NCI-H1417 (cell line): ENCODE measurements around the gene DSC2.
"Not testable (repeated sequence)": the region's sequence is repeated elsewhere in the genome, so short reads cannot be mapped to it uniquely, and the experiment has no call there.

Source experiments
- DNase-seq, 3 experiments: peaks; one replicate each; lab custom pipeline; 2025; lab: John Stamatoyannopoulos, UW

DSC2 gene

DNA sequence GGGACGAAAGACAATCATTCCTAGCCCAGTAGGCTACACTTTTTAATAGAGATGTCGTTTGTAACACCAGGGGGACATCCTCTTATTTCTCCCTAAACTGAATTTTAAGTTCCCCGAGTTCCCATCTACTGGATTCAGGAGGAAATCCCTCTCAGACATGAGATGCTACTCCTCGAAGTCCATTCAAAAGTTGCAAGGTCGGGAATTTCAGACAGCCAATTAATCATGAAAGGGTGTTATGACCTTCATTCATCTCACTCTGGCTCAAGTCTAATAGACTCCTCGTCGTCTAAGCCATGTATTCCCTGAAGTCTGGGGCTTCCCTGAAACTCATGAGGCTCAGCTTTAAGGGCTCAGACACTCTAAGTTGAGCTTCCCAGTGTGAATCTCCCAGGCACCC lies 58.5 kb downstream of the DSC2 start:
- no peak for DNase-seq

DNA sequence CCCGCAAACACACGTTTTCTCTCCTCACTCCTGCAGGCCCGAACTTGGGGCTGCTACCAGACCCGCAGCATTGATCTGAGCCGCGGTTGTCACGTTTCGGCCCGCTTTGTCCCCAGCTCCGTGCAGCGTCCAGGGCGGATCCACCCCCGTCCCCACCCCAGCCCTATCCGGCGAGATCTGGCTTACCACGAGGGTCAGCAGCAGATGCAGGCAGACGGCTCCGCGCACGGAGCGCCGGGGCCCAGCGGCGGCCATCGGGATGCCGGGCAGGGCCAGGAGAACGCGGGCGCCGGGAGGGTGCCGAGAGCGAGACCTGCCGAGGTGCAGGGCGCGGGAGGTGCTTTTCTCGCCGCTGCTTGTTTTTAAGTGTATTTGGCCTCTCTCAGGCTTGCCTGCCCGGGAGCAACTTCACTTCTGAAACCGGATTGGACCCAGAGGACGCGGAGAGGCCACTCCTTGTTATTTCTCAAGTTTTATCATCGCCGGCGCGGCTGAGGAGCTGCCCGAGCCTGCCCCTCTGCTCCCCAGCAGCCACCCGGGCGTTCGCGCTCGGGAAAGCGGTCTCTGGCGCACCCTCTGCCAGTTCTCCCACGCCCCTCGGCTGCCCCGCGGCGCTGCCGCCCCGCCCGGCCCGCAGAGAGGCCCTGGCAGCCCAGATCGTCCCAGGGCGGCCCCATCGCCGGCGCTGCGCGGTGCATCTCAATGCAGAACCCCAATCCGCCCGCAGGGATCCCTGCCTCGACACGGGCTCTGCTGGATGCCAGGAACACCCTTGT lies 59.6 kb downstream of the DSC2 start, which contains the start of gene DSC3:
DSC3 (minus strand) TSS at position 337 of the 776 bp plus-strand sequence; CDS start at position 255, 82 bp downstream.
- DNase-seq = peak in 2 of 3 experiments; percentile 72 to 80

DNA sequence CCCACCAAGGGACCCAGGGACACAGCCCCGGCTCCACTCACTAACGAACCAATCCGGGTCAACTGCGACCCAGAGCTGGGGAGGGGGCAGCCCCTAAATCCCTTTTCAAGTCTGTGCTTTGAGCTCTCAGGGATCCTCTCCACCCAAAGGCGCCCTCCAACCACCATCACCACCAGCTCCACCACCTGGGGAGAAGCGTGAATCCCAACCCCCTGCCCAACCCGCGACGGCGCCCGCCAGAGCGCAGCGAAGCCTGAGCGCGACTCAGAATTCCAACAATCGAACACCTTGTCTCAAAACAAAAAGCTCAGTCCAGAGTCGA lies 60.2 kb downstream of the DSC2 start:
- no peak for DNase-seq

DNA sequence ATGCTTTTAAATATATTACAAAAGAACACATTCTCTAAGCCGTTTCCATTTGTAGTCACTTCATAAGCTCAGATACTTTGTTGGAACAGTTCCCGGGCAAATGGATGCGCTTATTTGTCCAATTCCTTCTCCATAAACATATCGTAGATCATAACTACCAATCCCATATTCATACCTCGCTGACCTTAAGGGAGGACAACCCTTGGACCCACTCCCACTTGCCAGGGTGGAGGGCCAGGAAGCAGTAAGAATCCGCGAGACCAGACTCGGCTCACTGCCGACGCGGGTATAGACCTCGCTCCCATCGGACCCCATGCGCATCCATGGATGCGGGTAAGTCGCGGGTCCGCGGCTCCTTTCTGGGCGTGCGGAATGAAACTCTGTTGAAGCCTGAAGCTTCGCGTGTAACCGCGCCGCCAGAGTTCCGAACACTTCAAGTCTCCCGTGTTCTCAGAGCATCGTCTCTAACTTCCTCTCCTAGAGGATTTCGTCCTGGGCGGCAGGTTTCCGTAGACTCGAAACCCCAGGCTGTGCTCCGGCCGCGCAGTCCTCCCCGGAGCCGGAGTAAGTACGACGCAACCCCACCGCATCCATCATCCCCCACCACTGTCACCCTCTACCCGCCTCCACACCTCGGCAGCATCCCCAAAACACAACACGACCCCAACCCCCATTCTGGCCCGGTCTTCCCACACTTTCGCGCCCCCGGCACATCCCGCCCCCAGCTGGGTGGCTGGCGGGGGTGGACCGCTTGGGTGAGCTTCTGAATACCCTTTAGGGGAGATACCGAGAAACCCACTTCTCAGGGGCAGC lies 60.7 kb downstream of the DSC2 start:
- DNase-seq = peak in 1 of 3 experiments; percentile 28

DNA sequence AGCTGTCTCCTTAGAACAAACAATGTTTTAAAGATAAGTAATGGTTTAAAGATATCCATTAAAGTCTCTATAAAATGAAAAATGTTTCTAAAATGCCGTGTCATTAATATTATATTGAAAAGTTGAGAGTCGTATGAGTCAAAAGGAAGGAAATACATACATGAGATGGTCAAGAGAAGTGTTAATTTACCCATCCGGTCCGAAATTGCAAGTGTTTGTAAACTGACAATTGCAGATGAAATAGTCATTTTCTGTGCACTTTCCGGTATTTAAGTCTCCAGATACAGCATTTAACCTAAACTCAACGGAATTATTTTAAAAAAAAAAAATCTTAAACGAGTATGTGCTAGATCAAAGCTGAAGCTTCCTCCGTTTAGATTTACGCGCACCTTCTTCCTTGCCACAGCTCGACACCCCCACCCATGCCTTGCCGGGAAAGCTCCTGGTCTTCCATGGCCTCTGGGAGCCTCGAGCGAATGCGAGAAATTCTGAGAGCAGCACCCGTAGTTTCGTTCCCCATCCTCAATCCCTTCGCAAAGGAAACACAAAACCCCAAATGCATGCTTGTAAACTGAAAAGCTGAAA lies 61.4 kb downstream of the DSC2 start:
- DNase-seq = no peak

DNA sequence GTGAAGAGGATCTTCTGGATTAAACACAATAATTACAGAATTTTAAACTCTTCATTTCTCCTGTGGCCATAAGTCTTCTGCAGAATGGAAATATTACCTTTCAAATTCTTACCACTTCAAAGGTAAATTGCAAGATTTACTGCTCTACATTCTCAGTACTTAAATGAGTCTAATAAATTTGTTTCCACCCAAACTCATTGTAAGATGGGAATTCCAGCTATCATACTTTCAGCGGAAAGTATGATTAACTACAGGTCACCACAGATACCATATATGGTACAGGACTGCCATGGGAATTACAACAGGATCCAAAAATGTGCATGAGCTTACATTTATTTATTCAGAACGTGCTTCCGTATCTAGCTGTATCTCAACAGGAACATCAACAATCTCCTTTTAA lies 62.8 kb downstream of the DSC2 start:
- no peak for DNase-seq

DNA sequence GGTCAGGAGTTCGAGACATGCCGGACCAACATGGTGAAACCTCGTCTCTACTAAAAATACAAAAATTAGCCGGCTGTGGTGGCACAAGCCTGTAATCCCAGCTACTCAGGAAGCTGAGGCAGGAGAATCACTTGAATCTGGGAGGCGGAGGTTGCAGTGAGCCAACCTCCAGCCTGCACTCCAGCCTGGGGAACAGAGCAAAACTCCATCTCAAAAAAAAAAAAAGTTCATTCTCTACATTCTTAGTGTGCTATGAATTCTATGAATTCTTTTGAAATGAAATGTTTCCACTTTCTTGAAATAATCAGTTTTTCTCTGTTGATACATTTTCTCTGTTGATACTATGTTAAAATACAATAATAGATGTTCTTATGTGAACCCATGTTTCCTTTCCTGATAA lies 64.5 kb downstream of the DSC2 start:
- not testable (repeated sequence) for DNase-seq

DNA sequence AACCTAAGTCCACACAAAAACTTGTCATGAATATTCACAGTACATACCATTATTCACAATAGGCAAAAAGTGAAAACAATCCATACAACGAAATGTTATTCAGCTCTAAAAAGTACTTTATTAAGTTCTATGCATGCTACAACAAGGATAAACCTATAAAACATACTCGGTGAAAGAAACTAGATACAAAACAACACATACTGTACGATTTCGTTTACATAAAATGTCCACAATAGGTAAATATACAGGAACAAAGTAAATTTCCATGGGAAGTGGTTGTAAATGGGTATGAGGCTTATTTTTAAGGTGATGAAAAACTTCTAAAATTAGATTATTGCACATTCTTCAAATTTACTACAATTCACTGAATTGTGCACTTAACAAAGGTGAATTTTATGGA lies 67.7 kb downstream of the DSC2 start:
- DNase-seq = no peak

DNA sequence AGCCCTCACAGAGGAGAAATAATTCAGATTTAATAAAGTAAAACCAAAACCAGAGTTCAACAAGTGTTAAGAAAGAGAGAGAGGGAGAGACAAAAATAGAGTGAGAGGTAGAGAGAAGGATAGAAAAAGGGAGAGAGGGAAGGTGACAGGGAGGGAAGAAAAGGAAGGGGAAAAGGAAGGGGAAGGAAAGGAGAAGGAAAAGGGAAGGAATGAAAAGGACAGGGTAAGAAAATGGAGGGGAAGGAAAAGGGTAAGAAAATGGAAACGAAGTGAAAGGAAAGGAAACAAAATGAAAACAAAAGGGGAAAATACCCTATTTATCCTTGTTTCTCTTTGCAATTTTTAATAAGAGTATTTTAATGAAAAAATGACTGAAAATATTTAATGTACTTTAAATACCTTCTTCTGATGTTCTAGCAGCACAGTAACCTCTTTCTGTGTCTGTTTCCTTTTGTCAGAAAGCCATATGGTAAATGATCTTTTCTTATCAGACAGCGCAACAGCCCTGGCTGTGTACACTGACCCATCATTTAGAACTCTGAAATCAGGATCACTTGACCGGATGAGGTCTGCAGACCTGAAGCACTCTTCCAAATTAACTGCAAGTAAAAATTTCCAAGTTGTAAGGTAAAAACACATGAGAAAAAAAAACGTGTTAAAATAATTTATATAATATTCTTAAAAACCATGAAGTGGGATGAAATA lies 71.5 kb downstream of the DSC2 start:
- no peak for DNase-seq

DNA sequence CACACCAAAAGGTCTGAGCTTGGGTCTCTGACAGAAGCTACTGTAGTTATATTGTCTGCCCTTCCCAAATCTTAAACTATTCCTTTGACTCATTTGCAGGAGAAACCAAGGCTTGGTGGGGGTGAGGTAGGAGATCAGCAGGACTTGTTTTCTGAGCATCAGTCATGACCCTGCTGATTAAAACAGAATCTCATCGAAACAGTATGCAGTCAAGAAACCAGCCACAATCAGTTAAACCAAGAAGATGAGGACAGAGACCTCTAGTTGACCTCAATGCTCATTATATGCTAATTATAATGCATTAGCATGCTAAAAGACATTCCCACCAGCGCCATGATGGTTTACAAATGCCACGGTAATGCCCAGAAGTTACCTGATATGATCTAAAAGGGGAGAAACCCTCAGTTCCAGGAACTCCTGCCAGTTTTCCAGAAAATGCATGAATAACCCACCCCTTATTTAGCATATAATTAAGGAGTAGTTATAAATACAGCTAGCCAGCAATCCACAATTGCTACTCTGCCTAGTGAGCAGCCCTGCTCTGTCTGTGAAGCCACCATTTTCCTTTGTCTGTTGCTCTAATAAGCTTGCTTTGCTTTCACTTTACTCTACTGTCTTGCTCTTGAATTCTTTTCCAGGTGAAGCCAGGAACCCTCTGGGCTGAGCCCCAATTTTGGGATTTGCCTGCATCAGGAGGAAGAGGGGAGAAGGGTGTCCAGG lies 86.3 kb downstream of the DSC2 start:
- no peak for DNase-seq

DNA sequence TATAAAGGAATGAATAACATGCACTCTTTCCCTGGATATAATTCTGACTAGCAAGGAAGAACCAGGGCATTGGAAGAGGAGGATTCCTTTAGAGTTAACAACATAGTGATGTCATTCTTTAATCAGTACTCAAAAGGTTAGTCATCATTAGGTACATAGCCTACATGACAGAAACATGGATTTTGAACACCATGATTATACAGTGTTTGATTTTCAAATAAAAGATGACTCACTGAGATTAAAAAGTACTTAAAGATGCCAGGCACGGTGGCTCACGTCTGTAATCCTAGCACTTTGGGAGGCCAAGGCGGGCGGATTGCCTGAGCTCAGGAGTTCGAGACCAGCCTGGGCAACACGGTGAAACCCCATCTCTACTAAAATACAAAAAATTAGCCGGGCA lies 90.8 kb downstream of the DSC2 start:
- DNase-seq = not testable (repeated sequence)

DNA sequence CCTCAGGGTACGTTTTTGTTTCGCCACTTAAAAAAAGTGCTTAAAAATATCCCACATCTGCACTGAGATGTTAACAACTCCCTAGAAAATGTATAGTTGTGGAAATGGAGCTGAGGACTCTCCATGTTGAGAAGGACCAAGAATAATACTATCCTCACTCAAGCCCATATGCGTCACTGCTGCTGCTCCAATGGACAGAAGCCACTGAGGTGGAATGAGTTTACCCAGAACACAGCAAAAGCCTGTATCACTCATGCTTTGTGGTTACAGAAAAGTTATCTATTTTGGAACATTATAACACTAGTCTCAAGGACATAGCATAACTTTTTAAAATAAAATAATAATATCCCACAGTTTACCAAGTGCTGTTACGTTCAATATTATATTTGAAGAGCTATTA lies 91.6 kb downstream of the DSC2 start:
- DNase-seq = no peak
